A549 (cell line): ENCODE measurements around the gene TNNC1.

ENCODE experiments used
- CTCF ChIP-seq: fragments of >200 bp; sonication (Bioruptor Twin); formaldehyde crosslinking; IDR thresholded peaks from 3 replicates; pipeline ENCODE4 v1.5.1; 2016
- GATA3 ChIP-seq: IDR thresholded peaks from 2 replicates; pipeline ENCODE4 v1.6.1; 2012; ENCODE audit warnings: borderline replicate concordance
- PHF8 ChIP-seq: fragments of 200-600 bp; sonication (generic); IDR thresholded peaks from 2 replicates; pipeline ENCODE4 v1.6.1; 2016; ENCODE audit warnings: low read depth, mild to moderate bottlenecking, antibody characterized with exemption, moderate library complexity, borderline replicate concordance

- TF ChIP-seq PHF8 (no peak), GATA3 (no peak), CTCF (no peak)
Measured at GRCh38 chr3:52443268-52443610, 10.6 kb downstream of the TNNC1 start.
